ENCODE results near the gene OR13C9.
"Not testable (repeated sequence)": the region's sequence is repeated elsewhere in the genome, so short reads cannot be mapped to it uniquely, and the experiment has no call there.

- not testable (repeated sequence) for TF ChIP-seq CTCF (IDR thresholded peaks at IDR 0.05); POLR2A (IDR thresholded peaks at IDR 0.05; ENCODE audit: low read depth); POLR2AphosphoS5 (IDR thresholded peaks at IDR 0.05); EP300 (IDR thresholded peaks at IDR 0.05)
Observed at GRCh38 chr9:104599313-104599712, 18.7 kb downstream of the OR13C9 start, which contains the start of gene OR13C5.
